Hair follicular keratinocyte (primary cell): ENCODE measurements around the gene OR2M2. TPM values are rescaled to one million over a fixed set of nuclear protein-coding genes. Genes with fewer than 3 reads are reported as not detected.

ENCODE experiments used
- total RNA-seq: library from RNA; depleted of rRNA; stranded (reverse); fragments of >200 nt; gene quantifications from 2 replicates; pipeline ENCODE4 v1.2.3, GENCODE V29; 2015

The OR2M2 gene
- not detected in 2 replicates for total RNA-seq

DNA sequence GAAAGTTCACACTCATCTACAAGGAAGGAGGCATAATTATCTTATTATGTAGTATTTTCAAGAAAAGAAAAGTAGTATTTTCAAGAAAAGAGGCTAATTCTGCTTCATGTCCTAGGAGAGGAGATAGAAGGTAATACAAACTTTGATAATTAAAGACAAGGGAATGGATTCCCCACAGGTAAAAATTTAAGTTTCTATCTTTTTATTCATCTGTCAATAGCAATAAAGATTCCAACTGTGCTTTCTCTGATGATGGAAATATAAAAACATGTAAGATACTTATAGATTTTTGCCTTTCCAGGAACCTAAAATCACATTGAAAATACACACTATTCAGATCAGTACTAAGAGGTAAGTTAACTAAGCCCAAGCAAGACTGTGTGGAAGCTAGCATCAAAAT is at the start of gene OR2M2:
TSS of gene OR2M2 (plus strand) at position 301 of the 400 bp plus-strand sequence. CDS start 5,165 bp downstream, outside the sequence.

DNA sequence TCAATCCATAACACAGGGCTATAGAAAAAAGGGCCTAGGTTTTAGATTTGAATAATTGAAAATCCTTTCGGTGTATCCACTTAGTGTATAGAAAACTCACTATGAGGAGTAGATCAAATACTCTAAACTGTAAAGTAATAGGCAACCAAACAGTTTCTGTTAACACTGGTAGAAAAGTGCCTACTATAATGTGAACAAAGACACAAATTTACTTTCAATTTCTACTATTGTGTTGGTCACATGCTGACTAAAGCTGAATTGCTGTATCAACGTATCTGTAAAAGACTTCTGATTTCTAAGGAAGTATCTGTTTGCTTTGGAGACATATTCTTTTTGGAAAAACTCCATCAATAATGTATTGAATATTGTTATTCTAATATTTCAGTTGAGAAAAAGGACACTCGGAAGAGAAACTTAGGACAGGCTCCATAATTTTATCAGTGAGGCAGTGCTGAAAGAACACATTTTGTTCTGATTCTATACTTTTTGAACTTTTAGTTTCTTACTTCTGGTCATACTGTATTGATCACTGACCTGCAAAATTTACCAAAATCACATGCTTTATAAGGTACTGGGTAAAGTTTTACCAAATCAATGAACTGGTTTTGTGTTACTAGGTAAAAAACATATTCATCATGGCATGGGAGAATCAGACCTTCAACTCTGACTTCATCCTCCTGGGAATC is 30.0 kb upstream of the OR2M2 start, which contains the start of gene OR2M5:
TSS of gene OR2M5 (plus strand) at position 636 of the 686 bp plus-strand sequence. CDS start at position 636, 0 bp downstream.

DNA sequence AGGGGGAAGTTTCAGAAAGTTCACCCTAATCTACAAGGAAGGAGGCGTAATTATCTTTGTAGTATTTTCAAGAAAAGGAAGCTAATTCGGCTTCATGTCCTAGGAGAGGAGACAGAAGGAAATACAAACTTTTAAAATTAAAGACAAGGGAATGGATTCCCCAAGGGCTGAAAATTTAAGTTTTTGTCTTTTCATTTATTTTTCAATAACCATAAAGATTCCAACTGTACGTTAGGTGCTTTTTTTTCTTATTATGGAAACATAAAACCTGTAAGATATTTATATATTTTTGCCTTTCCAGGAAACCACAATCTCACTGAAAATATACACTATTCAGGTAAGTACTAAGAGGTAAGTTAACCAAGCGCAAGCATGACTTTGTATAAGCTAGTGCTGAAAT is 22.3 kb downstream of the OR2M2 start, which contains the start of gene OR2M3:
TSS of gene OR2M3 (plus strand) at position 301 of the 400 bp plus-strand sequence. CDS start 5,803 bp downstream, outside the sequence.

Other genes starting within 250 kb of the OR2M2 start
- gene OR2AJ1, start 249.9 kb upstream of the OR2M2 start, total RNA-seq = not detected in 2 replicates
- gene OR2L8, start 226.0 kb upstream of the OR2M2 start, total RNA-seq = not detected in 2 replicates
- gene OR2AK2, start 209.6 kb upstream of the OR2M2 start, total RNA-seq = not detected in 2 replicates
- gene OR2L5, start 161.2 kb upstream of the OR2M2 start, total RNA-seq = not detected in 2 replicates
- gene OR2L2, start 144.8 kb upstream of the OR2M2 start, total RNA-seq = not detected in 2 replicates
- gene OR2L3, start 128.0 kb upstream of the OR2M2 start, total RNA-seq = not detected in 2 replicates
- gene OR2L13, start 79.6 kb upstream of the OR2M2 start, total RNA-seq = 0.08 and 0.23 TPM in 2 replicates
- gene OR2M5, start 29.7 kb upstream of the OR2M2 start, total RNA-seq = not detected in 2 replicates
- not detected in 2 replicates for gene OR2M3, start 22.4 kb downstream of the OR2M2 start, total RNA-seq
- not detected in 2 replicates for gene OR2M4, start 56.6 kb downstream of the OR2M2 start, total RNA-seq
- gene OR2T33, start 103.2 kb downstream of the OR2M2 start, total RNA-seq = not detected in 2 replicates
- gene OR2T12, start 128.6 kb downstream of the OR2M2 start, total RNA-seq = not detected in 2 replicates
- gene OR2M7, start 149.7 kb downstream of the OR2M2 start, total RNA-seq = not detected in 2 replicates
- gene OR14C36, start 174.0 kb downstream of the OR2M2 start, total RNA-seq = not detected in 2 replicates
- gene OR2T4, start 186.8 kb downstream of the OR2M2 start, total RNA-seq = not detected in 2 replicates
- gene OR2T6, start 200.9 kb downstream of the OR2M2 start, total RNA-seq = not detected in 2 replicates
- gene OR2T1, start 228.2 kb downstream of the OR2M2 start, total RNA-seq = not detected in 2 replicates